ENCODE measurements around the gene SECISBP2.

Gene SECISBP2

GRCh38 chr9:89405826-89406225, 87.5 kb downstream of the SECISBP2 start:
- TF ChIP-seq CREB1 (IDR thresholded peaks at IDR 0.05; ENCODE audit: low read depth) (no peak), REST (IDR thresholded peaks at IDR 0.05; ENCODE audit: low read depth) (no peak), CEBPB (IDR thresholded peaks at IDR 0.05) (no peak), NFIC (IDR thresholded peaks at IDR 0.05) (no peak), EGR1 (IDR thresholded peaks at IDR 0.05) (no peak), TEAD4 (IDR thresholded peaks at IDR 0.05) (no peak), RAD21 (IDR thresholded peaks at IDR 0.05; ENCODE audit: low read depth) (no peak), USF1 (IDR thresholded peaks at IDR 0.05) (no peak), FOXM1 (IDR thresholded peaks at IDR 0.05; ENCODE audit: borderline replicate concordance, low read depth) (no peak), MAX (IDR thresholded peaks at IDR 0.05) (no peak), TCF12 (IDR thresholded peaks at IDR 0.05; ENCODE audit: low read depth) (no peak), ZBTB7A (IDR thresholded peaks at IDR 0.05; ENCODE audit: low read depth) (no peak), TAF1 (IDR thresholded peaks at IDR 0.05; ENCODE audit: low read depth) (no peak), EP300 (IDR thresholded peaks at IDR 0.05; ENCODE audit: borderline replicate concordance) (no peak), YY1 (IDR thresholded peaks at IDR 0.05; ENCODE audit: low read depth) (no peak)

GRCh38 chr9:89407070-89407469, 88.8 kb downstream of the SECISBP2 start:
- TF ChIP-seq USF1 (IDR thresholded peaks at IDR 0.05) (no peak), RAD21 (IDR thresholded peaks at IDR 0.05; ENCODE audit: low read depth) (no peak), EGR1 (IDR thresholded peaks at IDR 0.05) (no peak), TEAD4 (IDR thresholded peaks at IDR 0.05) (no peak)

- TF ChIP-seq EGR1 (IDR thresholded peaks at IDR 0.05) (no peak), ZBTB7A (IDR thresholded peaks at IDR 0.05; ENCODE audit: low read depth) (no peak), REST (IDR thresholded peaks at IDR 0.05; ENCODE audit: low read depth) (no peak), MAX (IDR thresholded peaks at IDR 0.05) (no peak), FOXM1 (IDR thresholded peaks at IDR 0.05; ENCODE audit: borderline replicate concordance, low read depth) (no peak), EP300 (IDR thresholded peaks at IDR 0.05; ENCODE audit: borderline replicate concordance) (no peak), CREB1 (IDR thresholded peaks at IDR 0.05; ENCODE audit: low read depth) (no peak)
These were observed 90.4 kb downstream of the SECISBP2 start for GRCh38 chr9:89408628-89409101.

Data from Ishikawa (cell line).